ENCODE results near the gene NABP1.

The NABP1 gene

DNA sequence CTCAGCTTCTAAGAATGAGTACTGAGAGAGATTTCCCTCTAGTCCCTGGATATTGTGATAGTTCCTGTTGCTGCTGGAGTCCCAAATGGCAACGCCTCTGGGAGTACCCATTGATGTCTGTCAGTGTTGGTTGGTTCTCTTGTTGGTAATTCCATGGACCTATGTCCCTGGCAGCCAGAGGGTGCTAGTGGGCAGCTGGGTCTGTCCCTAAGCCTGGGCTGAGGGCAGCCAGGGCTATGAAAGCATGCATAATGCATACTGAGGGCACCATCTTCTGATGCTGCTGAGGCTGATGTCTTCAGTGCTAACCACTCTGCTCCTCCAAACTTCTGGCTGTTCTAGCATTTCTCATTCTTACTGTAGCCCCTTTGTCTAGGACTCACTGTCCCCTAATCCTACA, 35.9 kb downstream of the NABP1 start:
- peak; percentile 22 for DNase-seq

DNA sequence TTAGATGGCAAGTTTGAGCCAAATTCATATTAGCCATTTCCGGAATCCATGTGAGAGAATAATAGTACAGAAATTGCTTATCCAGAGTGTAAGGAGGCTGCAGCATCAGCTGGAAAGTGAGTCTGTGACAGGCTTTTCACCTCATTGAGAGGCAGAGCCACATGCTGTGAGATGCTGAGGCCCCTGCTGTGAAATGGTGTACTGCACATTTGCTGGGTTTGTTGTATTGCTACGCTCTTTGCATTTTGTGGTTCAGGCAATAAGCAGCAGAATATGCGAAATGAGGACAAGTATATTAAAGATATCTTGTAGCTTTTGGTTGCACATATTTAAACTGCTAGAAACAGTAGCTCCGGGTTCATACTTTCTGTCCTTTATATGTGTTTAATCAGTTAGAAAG, 37.0 kb downstream of the NABP1 start:
- DNase-seq = no peak

DNA sequence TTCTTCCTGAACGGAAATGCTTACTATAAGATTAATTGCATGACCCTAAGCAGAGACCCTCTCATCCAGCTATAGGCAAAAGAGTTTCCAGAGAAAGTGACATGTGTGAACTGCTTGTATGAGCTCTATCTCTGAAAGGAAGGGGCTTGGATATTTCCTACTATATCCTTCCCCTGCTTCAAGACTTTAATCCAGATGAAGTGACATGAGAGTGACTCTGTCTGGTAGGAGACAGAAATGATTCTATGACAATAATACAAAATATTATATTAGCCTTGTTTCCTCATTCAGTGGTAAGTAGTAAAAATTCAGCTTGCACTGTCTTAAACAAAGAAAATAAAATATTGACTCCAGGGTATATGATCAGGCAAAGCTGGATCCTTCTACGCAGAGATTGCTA, 37.5 kb downstream of the NABP1 start:
- DNase-seq = no peak

DNA sequence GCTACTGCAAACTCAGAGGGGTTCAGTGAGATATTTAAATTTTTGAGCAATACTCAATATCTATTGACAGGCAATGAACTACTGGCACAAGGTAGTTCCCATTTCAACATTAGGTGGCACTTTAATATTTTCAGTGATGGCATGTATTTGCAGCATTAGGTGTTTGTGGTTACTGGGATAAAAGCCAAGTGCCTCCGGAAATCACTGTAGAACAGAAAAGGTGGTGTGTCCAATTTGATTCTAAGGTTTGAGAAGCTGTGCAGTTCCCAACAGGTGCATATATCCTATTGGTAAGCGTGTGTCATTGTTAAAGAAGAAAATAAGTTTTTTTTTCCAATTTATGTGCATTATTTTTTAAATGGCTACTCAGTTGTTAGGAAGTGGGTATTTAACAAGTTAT, 41.3 kb downstream of the NABP1 start:
- no peak for DNase-seq

DNA sequence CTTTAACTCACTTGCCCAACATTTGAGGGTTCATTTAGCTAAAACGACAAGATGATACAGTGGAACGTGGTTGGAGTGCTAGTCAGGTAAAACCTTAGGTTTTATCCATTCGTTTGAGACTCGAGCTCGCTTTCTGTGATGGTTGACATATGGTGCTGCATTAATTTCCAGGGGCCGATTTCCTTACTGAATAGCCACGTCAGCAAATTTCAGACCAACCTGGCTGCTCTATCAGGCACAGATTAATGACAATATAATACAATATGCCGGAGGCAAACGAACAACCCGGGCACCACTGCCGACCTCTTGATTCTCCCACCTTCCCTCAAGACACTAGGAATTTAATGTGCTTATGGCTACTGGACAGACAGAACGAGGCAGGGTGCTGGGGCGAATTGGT, 42.0 kb downstream of the NABP1 start:
- DNase-seq = no peak

DNA sequence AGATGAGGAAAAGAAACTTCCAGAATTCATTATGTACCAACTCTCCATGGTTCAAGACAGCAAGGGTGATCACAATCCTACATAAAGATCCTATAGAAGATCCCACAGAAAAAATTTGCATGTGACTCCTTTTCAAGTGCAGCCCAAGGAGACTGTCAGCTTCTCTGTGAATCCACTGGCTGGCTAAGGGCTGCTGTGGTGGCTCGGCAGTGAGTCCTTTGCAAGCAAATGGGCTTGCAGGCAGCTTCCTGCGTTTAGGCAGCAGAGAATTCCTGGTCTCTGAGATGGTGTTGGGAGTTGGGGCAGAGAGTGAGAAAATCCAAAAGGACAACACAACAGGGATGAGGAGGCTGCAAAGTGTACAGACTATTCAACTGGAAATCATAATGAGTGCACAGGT, 43.4 kb downstream of the NABP1 start:
- DNase-seq = no peak

DNA sequence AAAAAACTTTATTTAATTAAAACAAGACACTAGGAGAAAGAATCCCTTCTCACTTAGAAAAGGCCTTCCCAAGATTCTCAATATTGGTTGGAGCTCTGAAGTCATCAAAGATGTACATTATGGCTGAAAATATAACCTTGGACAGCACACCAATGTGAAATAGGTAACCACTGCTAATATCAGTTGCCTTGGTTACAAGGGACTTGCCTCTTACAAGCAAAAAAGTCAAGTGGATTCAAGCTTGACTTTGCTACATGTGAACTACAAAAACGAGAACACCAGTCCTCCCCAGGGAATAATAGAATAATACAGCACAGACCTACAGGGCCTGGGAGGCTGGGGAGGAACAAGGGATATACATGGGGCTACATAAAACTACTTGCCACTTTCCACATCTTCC, 46.1 kb downstream of the NABP1 start:
- DNase-seq = no peak

DNA sequence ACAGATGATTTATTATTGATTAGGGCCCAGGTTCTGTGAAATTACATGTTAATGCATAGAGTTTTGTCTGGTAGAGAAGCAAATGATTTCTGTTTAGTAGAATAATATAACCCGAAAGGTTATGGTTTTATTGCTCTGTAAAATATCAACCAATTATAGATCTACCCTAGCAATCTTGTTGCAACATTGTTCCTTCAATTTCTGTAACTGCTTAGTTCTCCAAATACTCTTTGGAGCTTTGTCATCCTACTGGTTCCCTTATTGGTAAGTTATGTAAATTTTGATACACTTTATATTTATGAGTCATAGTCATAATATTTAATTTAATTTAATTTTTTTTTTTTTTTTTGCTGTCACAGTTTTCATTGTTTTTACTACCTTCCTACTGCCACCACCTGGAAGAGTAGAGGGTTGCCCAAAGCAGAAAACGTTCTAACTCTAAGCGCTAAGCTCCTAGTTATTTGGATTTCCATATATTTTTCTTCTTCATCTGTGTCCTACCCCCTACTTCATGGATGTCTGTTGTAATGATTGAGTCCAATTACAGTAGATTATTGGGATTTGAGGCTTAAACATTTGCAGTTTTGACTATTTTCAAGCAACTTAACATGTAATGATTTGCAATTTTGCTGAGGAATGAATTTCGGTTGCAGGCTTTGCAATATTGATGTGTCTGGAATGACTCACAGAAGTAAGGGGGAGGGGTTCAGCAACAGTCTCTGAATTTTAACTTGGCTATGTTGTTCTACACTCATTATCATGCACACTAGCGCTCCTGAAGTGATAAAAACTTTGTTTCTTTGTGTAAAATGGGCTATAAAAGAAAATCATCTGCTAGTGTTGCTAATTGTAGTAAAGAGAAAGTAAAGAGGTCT, 51.1 kb downstream of the NABP1 start:
- no peak for DNase-seq

DNA sequence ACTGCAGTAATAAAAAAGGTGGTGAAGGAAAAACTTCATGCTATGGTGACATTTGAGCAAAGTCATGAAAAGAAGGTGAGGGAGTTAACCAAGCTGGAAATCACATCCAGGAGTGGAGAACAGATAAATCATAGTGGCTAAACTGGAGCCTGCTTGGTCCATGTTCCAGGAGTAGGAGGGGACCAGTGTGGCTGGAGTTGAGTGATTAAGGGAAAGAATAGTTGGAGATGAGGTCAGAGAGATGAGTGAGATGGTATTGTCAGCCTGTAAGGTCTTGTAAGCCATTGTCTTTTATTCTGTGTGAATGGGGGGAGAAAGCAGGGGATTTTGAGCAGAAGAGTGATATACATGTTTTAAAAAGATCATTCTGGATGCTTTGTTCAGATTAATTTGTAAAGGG, 52.3 kb downstream of the NABP1 start:
- DNase-seq = no peak

Data from hematopoietic multipotent progenitor cell treated with erythropoietin and hydrocortisone succinate and interleukin-3 and kit ligand, for 8 days (in vitro differentiated cells).